GM10847 (cell line): ENCODE data around the gene VRK3.

ENCODE experiments used
- POLR2A ChIP-seq: IDR thresholded peaks from 2 replicates; pipeline ENCODE4 v1.6.1; 2011; ENCODE audit not compliant: insufficient read length; ENCODE audit errors: extremely low read depth

The VRK3 gene, protein sequence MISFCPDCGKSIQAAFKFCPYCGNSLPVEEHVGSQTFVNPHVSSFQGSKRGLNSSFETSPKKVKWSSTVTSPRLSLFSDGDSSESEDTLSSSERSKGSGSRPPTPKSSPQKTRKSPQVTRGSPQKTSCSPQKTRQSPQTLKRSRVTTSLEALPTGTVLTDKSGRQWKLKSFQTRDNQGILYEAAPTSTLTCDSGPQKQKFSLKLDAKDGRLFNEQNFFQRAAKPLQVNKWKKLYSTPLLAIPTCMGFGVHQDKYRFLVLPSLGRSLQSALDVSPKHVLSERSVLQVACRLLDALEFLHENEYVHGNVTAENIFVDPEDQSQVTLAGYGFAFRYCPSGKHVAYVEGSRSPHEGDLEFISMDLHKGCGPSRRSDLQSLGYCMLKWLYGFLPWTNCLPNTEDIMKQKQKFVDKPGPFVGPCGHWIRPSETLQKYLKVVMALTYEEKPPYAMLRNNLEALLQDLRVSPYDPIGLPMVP

DNA sequence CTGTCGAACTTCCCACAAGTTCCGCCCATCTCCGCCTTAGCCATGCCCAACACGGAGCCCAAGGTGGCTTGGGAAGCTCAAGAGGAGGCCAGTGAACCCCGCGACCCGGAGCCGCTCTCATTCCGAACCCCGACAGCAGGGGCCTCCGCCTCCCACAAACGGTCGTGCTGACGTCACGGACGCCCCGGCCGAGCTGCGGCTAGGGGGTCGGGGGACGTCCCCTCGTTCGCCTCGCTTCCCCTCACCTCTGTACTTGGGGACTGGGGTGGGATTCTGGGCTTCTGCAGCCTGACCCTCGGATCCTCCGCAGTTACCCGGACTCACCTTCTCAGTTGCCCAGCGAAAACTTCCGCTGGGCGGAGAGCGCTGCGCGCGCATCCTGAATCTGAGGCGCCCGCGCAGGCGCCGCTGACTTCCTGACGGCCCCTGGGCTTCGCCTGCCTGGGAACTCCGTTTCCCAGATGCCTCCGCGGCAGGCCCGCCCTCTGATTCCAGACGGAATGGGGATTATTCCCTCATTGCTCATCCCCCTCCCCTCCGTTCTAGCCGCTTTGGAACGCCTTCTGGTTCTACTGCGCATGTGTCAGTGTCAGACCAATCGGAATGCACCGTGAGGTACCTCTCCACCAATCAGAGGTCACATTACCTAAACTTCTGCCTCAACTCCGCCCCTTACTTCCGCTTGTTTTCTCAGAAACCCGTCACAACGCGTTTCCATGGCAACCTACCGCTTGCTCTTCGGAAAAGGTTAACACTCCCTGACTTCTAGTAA is at the start of gene VRK3:
VRK3 (minus strand) TSS at position 351 of the 772 bp plus-strand sequence. CDS start 9,210 bp downstream, outside the sequence.
- TF ChIP-seq POLR2A, result peak; percentile 71

DNA sequence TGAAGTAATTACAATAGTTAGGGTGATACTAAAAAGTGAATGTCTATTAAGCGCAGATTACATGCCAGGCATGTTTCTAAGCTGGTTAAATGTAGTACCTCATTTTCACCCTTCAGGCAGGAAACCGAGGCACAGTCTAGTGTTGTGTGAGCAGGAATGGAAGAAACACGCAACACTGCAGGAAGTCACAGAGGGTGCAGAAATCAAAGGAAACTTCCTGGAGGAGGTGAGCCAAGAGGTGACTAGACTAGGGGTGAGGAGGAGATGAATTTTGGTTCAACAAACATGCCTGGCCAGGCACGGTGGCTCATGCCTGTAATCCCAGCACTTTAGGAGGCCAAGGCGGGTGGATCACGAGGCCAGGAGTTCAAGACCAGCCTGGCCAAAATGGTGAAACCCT is 42.4 kb upstream of the VRK3 start:
- no peak for TF ChIP-seq POLR2A

DNA sequence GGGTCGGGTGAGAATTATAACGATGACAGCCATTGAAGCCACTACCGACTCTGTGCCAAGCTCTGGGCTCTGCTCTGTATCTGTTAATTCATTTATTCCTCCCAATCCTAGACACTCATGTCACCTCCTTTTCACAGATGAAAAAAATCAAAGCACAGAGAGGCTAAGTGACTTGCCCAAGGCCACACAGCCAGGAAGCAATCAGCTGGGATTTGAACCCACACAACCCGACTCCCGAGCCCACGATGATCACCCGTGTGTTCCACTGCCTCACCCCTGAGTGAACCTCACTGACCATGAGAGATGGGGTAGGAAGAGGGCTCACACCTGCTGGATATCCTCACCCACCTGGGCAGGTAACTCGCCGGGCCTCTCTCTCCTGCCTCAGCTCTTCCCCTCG is 40.8 kb upstream of the VRK3 start:
- TF ChIP-seq POLR2A, result no peak

DNA sequence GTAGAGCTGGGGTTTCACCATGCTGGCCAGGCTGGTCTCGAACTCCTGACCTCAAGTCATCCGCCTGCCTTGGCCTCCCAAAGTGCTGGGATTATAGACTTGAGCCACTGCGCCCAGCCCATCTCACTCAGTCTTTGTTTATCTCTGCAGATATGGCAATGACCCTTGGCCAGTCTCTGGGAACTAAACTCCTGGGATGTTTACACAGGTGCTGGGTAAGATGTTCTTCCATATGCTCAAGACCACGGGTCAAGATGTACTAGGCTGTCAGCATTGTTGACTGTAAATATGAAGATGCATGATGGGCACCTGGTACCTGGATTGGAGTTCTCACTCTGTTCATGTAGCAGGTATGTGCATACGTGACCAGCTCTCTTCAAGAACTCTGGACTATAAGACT is 36.5 kb upstream of the VRK3 start:
- no peak for TF ChIP-seq POLR2A

DNA sequence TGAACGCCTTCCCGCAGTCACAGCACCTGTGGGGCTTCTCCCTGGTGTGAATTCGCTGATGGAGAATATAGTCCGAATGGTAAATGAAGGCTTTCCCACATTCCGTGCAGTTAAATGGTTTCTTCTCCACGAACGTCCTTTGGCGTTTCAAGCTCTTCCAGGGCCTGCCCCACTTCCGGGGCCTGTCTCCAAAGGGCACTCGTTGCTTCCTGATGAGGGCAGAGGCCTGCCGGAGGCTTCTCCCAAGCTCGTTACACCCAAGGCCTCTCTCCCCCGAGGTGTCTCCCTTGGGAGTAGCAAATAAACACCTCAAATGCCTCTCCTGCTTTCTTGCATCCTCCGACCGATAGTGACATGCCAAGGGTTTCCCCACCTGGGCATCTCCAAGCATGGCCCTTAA is 34.9 kb upstream of the VRK3 start:
- no peak for TF ChIP-seq POLR2A

DNA sequence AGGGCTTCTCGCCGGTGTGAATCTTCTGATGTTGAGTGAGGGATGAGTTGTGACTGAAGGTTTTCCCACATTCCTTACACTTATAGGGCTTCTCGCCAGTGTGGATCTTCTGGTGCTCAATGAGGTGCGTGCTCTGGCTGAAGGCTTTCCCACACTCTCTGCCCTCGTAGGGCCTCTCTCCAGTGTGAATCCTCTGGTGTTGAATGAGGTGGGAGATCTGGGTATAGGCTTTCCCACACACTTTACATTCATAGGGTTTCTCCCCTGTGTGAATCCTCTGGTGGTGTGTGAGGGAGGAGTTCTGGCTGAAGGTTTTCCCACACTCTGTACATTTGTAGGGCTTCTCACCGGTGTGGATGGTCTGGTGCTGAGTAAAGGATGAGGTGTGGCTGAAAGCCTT is 33.9 kb upstream of the VRK3 start:
- no peak for TF ChIP-seq POLR2A

DNA sequence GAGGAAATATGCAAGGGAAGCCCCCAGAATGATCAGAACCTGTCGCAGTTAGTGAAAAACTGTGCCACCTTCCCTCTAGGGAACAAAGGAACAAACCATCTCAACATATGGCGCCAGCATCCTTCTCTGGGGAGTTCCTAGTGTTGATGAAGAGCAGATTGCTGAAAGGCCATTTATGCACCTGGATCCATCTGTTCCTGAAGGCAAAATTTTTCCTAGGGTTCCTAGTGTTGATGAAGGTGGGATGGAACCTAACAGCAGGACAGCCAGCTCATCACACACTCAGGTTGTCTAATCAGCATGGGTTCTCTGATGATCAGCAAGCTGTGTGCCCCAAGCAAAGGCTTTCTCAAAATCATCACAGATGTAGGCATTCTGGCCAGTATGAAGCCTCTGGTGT is 33.3 kb upstream of the VRK3 start:
- TF ChIP-seq POLR2A, result no peak

DNA sequence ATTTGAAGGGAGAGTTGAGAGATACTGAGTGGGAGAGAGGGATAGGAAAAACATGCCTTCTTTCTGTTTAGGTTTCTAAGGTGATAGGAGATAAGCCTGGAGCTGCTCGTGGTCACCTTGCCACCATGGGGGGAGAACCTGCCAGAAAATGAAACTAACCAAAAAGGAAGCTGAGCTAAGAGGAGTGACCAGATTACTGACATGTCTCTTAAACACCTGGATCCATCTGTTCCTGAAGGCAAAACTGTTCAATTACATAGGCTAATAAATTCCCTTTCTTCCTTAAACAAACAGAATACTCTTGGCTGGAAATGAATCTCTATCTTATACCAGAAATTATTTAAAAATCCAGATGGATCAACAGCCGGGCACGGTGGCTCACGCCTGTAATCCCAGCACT is 27.9 kb upstream of the VRK3 start:
- TF ChIP-seq POLR2A, result no peak

DNA sequence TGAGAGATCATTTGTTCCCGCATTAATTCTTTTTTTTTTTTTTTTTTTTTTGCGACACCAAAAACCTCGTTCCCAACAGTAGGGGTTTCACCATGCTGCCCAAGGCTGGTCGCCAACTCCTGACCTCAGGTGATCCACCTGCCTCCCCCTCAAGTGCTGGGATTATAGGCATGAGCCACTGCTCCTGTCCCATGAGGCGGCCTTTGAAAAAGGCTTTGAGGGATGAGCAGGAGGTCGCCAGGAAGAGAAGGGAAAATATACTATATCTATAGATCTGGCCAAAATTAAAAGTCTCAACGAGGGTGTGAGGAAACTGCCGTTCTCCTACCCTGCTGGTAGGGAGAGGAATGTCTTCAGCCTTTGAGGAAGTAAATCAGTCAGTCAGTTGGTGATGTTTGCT is 26.8 kb upstream of the VRK3 start:
- no peak for TF ChIP-seq POLR2A

DNA sequence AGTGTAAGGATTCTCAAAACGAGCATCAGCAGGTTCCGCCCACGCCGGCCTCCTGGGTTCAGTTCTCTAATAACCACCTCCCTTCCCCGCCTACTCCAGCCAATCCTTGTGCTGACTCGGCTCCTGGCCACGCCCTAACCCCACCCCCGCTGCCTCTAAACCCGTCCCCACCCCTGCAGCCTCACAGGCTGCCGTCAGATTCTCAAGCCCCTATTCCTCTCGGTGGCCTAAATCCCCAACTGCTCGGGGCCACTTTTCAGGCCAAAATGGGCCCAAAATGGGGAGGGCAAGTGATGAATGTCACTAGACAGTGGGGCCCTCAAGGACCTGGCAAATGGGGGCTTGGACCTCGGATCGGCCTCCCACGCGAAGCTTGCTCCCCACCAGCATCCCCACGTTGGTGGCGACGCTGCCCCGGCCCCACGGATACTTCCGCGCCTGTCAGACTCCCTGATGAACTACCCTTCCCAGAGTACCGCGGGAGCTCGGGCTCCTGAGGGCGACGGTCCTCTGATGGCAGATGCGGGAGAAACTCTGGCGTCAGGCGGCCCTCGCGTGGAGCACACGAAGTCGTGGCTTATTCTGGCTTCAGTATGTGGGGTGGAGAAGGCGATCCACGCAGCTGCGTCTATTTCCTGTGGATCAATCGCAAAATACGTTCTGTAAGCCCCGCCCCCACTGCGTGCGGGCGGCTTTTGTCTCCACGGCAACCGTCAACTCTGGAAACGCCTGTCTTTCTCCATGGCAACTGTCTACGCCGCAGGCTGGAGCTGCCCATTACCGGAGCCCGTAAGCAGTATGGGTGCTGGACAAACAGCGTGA is 25.4 kb upstream of the VRK3 start:
- TF ChIP-seq POLR2A, result no peak

DNA sequence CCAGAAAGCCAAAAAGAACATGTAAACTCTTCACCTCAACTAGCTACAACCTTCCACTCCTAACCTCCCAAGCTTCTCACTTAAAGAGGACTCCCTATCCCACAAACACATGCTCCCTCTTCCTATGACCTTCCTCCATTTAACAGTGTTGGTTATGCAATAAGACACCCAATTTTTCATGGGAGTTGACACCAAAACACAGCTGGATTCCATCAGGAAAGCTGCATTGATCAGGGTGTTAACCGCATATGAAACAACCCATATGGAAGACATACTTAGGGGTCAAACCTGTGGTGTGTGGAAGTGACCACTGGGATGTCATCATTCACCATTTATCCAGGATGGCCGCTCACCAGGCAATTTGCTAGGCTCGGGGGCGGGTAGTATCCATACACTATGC is 22.5 kb upstream of the VRK3 start:
- TF ChIP-seq POLR2A, result no peak

DNA sequence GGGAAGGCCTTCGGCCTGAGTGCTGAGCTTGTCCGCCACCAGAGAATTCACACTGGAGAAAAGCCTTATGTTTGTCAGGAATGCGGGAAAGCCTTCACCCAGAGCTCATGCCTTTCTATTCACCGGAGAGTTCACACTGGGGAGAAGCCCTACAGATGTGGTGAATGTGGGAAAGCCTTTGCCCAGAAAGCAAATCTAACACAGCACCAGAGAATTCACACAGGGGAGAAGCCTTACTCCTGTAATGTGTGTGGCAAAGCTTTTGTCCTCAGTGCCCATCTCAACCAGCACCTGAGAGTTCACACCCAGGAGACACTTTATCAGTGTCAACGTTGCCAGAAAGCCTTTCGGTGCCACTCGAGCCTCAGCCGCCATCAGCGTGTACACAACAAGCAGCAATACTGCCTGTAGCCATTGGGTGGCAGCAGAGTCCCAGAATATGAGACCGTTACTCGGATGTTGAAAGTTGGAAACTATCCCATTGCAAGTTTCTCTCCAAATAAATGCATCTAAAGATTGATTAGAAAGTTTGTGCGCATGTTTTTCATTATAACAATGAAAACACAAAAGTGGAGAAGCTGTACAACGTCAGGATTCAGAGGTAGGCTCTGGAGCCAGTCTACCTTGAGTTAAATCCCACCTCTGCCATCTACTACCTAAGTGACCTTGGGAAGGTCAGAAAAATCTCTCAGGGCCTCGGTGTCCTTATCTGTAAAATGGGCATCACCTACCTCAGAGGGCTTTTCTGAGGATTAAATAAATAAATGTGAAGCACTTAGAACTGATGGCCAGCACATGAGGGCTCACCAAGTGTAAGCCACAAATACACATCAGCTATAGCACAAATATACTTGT is 21.7 kb upstream of the VRK3 start:
- no peak for TF ChIP-seq POLR2A

DNA sequence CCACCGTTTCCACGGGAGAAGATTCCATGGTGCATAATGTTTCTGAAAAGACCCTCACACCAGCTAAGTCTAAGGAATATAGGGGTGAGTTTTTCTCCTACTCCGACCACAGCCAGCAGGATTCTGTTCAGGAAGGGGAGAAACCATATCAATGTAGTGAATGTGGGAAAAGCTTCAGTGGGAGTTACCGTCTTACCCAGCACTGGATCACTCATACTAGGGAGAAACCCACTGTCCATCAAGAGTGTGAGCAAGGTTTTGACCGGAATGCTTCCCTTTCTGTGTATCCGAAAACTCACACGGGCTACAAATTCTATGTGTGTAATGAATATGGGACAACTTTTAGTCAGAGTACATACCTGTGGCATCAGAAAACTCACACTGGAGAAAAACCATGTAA is 19.8 kb upstream of the VRK3 start:
- TF ChIP-seq POLR2A, result no peak

DNA sequence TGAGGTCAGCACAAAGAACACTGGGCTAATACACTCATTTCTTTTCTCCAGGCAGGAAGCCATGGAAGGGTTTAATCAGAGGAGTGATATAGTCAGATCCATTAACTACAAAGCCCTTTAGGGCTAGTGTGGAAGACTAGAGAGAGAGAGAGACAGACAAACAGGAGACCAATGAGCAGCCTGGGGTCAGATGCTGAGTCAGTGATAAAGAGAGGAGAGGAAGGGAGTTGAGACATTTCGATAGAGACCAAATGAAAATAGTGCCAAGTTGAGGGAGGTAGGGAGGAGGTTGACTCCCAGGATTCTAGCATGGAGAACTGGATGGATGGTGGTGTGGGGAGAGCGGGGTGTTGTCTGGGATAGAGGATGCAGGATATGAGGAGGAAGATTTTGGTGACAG is 18.8 kb upstream of the VRK3 start:
- TF ChIP-seq POLR2A, result no peak
